HepG2 (cell line): ENCODE data around the gene SFRP2. TPM values are rescaled to one million over a fixed set of nuclear protein-coding genes. Genes with fewer than 3 reads are reported as not detected.

Experiments
- ATAC-seq: fragments of 200-7000 bp; cut with Tn5 transposase; 3 replicates; pipeline ENCODE4 v1.9.1; 2020; ENCODE audit warnings: mild to moderate bottlenecking, moderate library complexity
- BruUV-seq: library from RNA; stranded (reverse); fragments of 400-500 nt; replicated peaks from 2 replicates; lab custom pipeline; 2021; lab: Mats Ljungman, UMichigan
- CTCF ChIA-PET: fragments of 300-600 bp; formaldehyde crosslinking; extraction: SDS; loops from one replicate; lab custom pipeline; 2021; ENCODE audit warnings: low total read pairs, inconsistent platforms, low intra/inter-chr PET ratio; lab: Yijun Ruan, JAX
- POLR2A ChIA-PET: fragments of 350-600 bp; sonication (Branson Sonifier 250); formaldehyde crosslinking; loops from one replicate; lab custom pipeline; 2020; ENCODE audit warnings: antibody characterized with exemption, inconsistent platforms; lab: Yijun Ruan, JAX
- DNase-seq: peaks from one replicate; pipeline ENCODE4 v3.0.0-alpha.2; 2015; ENCODE audit warnings: low spot score
- FAIRE-seq: peaks from 3 replicates; lab custom pipeline; 2011; peaks lifted over from hg19 to GRCh38; lab: Jason Lieb, UNC
- H2AFZ ChIP-seq: one replicate; pipeline ENCODE4 v1.6.1; 2011; ENCODE audit warnings: low read length, inconsistent platforms
- H3K27ac ChIP-seq: fragments of 300-600 bp; 3 replicates; pipeline ENCODE4 v1.8.0; 2011; ENCODE audit warnings: mixed run types, mild to moderate bottlenecking, mixed read lengths, low read length, inconsistent platforms; ENCODE audit not compliant: insufficient read depth; ENCODE audit errors: extremely low read length
- H3K27me3 ChIP-seq, 2 experiments: fragments of 200-600 bp in 1 of 2; 2 replicates in 1 of 2; 3 replicates in 1 of 2; pipeline versions ENCODE4 v1.6.0 to v1.8.0; 2011; ENCODE audit warnings: low read length in 2 of 2, mild to moderate bottlenecking in 2 of 2, moderate library complexity in 2 of 2, inconsistent platforms in 1 of 2; ENCODE audit not compliant: insufficient read depth in 2 of 2, control insufficient read depth in 1 of 2
- H3K36me3 ChIP-seq, 2 experiments: fragments of 200-600 bp in 1 of 2; replicated peaks in 1 of 2; 2 replicates in 1 of 2; 3 replicates in 1 of 2; pipeline versions ENCODE4 v1.5.1 to v1.8.0; 2011; ENCODE audit warnings: low read length in 2 of 2, inconsistent platforms in 1 of 2; ENCODE audit not compliant: insufficient read depth in 2 of 2, control insufficient read depth in 1 of 2
- H3K4me1 ChIP-seq: 2 replicates; pipeline ENCODE4 v1.5.1; 2012; ENCODE audit warnings: low read length, inconsistent platforms; ENCODE audit not compliant: insufficient read depth
- H3K4me2 ChIP-seq: 2 replicates; pipeline ENCODE4 v1.6.0; 2011; ENCODE audit warnings: low read depth, low read length, inconsistent platforms
- H3K4me3 ChIP-seq, 3 experiments: fragments of 200-600 bp in 1 of 3; sonication (generic), shearing (Covaris generic) in 1 of 3; replicated peaks in 1 of 3; 2 replicates each; pipeline ENCODE4 v1.5.1; 2011 to 2016; ENCODE audit warnings: low read length in 3 of 3, inconsistent platforms in 2 of 3, low read depth in 2 of 3, mild to moderate bottlenecking in 2 of 3, control low read depth in 1 of 3, mixed read lengths in 1 of 3; ENCODE audit not compliant: insufficient read depth in 1 of 3
- H3K79me2 ChIP-seq: one replicate; pipeline ENCODE4 v1.6.1; 2011; ENCODE audit warnings: low read length, inconsistent platforms; ENCODE audit not compliant: insufficient read depth
- H3K9ac ChIP-seq: 2 replicates; pipeline ENCODE4 v1.6.0; 2011; ENCODE audit warnings: mild to moderate bottlenecking, low read depth, low read length, inconsistent platforms; ENCODE audit not compliant: insufficient read depth
- H3K9me3 ChIP-seq: 2 replicates; pipeline ENCODE4 v1.5.1; 2012; ENCODE audit warnings: mild to moderate bottlenecking, low read length
- H4K20me1 ChIP-seq: 2 replicates; pipeline ENCODE4 v1.6.0; 2011; ENCODE audit warnings: inconsistent platforms, mild to moderate bottlenecking, low read length, moderate library complexity; ENCODE audit not compliant: insufficient read depth
- IKZF4 ChIP-seq: sonication (generic); formaldehyde crosslinking; IDR thresholded peaks from 2 replicates; pipeline ENCODE4 v1.5.1; 2020; ENCODE audit warnings: borderline replicate concordance, mild to moderate bottlenecking, low read depth, missing genetic modification reagents; ENCODE audit errors: not compliant biosample characterization
- MAFK ChIP-seq, 2 experiments: IDR thresholded peaks in 1 of 2; conservative IDR thresholded peaks in 1 of 2; 2 replicates each; pipeline ENCODE4 v1.6.1; 2011; ENCODE audit warnings: improper control_type of control experiment in 2 of 2, low read length in 2 of 2
- WGBS: methylation state at CpG from one replicate; pipeline ENCODE4 v1.1.6; 2017; ENCODE audit warnings: low lambda C conversion rate; 5-methylcytosine and 5-hydroxymethylcytosine counted together
- in situ Hi-C: cut with HindIII; loops from 2 replicates; pipeline ENCODE4 v1.10.0; 2017; ENCODE audit warnings: low pct_unique_long_range_greater_than_20kb; ENCODE audit not compliant: extremely low pct_ligation_motif_present
- intact Hi-C: fragments of 100-400 bp; cut with micrococcal nuclease; formaldehyde crosslinking; loops from one replicate; pipeline ENCODE4 v1.10.0; 2022; ENCODE audit not compliant: unreplicated experiment
- polyA plus RNA-seq, 8 experiments: library from polyadenylated mRNA; depleted of rRNA in 3 of 8; stranded (reverse) in 7 of 8; unstranded in 1 of 8; fragments of >200 nt; fragmentation: Illumina TruSeq in 4 of 8; extraction: Trizol in 4 of 8; gene quantifications; 2 replicates each; pipeline versions ENCODE4 v1.2.1 to v1.2.3, GENCODE V29; 2011 to 2016; ENCODE audit warnings: low read depth in 4 of 8, missing spikeins in 1 of 8, mixed read lengths in 1 of 8; ENCODE audit not compliant: insufficient read depth in 1 of 8
- total RNA-seq, 5 experiments: library from RNA; depleted of rRNA; stranded (reverse); fragments of >200 nt; fragmentation: Illumina TruSeq; extraction: Trizol; gene quantifications; 2 replicates each; pipeline ENCODE4 v1.2.3, GENCODE V29; 2016; ENCODE audit warnings: low read depth in 1 of 5
- TF ChIP-seq, protein P1 (sequence below), 2 experiments: sonication (generic) in 1 of 2; formaldehyde crosslinking in 1 of 2; IDR thresholded peaks; 2 replicates each; pipeline versions ENCODE4 v1.6.1 to v1.9.0; 2014 to 2022; ENCODE audit warnings: antibody characterized with exemption in 1 of 2, borderline replicate concordance in 1 of 2, inconsistent platforms in 1 of 2, low read depth in 1 of 2, missing genetic modification reagents in 1 of 2

Gene SFRP2
- total and polyA plus RNA-seq, 2 of the 13 experiments (the other 11 are each of a cell fraction or from before 2014, with no cell fraction given): not detected

DNA sequence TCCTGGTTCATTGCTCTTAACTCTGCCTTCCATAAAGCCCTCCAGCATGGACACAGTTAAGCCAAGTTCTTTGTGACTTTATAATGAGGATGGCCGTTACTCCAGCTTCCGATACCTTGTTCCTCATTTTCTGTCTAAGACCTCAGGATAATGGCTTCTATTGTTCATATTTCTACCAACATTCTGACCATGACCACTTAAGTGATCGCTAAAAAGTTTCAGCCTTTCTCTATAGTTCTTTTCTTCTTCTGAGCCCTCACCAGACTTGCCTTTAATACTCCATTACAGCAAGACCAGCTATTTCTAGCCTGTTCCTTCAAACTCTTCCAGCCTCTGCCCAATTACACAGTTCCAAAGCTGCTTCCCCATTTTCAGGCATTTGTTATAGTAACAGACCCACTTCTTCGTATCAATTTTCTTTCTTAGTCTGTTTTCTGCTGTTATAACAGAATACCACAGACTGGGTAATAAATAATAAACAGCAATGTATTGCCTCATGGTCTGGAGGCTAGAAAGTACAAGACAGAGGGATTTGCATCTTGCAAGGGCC is 41.4 kb downstream of the SFRP2 start:
- H3K27me3 ChIP-seq: no peaks in the 10 kb centered on the region
- ATAC-seq (no peak), FAIRE-seq (no peak), DNase-seq (no peak)
- no peaks in the 10 kb centered on the region for H3K36me3 ChIP-seq
- no peak overlapping the region for H3K9ac ChIP-seq
- no peaks in the 10 kb centered on the region for H4K20me1 ChIP-seq
- TF ChIP-seq IKZF4 (CRISPR knock-in tag) (no peak), MAFK (conservative IDR thresholded peaks at IDR 0.05 in 1 of 2, IDR thresholded peaks at IDR 0.05 in 1 of 2; ENCODE audit: low read length in 2 of 2) (no peak)
- TF ChIP-seq, protein P1, sequence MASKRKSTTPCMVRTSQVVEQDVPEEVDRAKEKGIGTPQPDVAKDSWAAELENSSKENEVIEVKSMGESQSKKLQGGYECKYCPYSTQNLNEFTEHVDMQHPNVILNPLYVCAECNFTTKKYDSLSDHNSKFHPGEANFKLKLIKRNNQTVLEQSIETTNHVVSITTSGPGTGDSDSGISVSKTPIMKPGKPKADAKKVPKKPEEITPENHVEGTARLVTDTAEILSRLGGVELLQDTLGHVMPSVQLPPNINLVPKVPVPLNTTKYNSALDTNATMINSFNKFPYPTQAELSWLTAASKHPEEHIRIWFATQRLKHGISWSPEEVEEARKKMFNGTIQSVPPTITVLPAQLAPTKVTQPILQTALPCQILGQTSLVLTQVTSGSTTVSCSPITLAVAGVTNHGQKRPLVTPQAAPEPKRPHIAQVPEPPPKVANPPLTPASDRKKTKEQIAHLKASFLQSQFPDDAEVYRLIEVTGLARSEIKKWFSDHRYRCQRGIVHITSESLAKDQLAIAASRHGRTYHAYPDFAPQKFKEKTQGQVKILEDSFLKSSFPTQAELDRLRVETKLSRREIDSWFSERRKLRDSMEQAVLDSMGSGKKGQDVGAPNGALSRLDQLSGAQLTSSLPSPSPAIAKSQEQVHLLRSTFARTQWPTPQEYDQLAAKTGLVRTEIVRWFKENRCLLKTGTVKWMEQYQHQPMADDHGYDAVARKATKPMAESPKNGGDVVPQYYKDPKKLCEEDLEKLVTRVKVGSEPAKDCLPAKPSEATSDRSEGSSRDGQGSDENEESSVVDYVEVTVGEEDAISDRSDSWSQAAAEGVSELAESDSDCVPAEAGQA (IDR thresholded peaks at IDR 0.05; ENCODE audit: low read depth): no peak
- TF ChIP-seq, protein P1 (CRISPR knock-in tag; IDR thresholded peaks at IDR 0.05; ENCODE audit: borderline replicate concordance): no peak
- no peaks in the 10 kb centered on the region for H3K79me2 ChIP-seq
- no peaks in the 10 kb centered on the region for H3K9me3 ChIP-seq
- H3K27ac ChIP-seq: no peak overlapping the region
- in situ Hi-C loops (no loop called here), intact Hi-C loops (no loop called here)
- H2AFZ ChIP-seq: no peak overlapping the region
- ChIA-PET POLR2A (no interaction called here), CTCF (interaction anchor here (0.6 kb wide), 1 partner anchor 740 kb away, joined by 3 read pairs; no protein-coding TSS in a partner anchor)
- no TSS peak for BruUV-seq
- no peak overlapping the region for H3K4me3 ChIP-seq
- 20% methylated on average over 4 of the region's 4 CpGs for WGBS
- H3K4me2 ChIP-seq: no peak overlapping the region
- H3K4me1 ChIP-seq: no peaks in the 10 kb centered on the region
